GM23248 (cell line): ENCODE measurements around the gene IQCF5.

Experiments
- EZH2 ChIP-seq: fragments of 200-600 bp; sonication (generic); IDR thresholded peaks from 2 replicates; pipeline ENCODE4 v1.6.1; 2018; ENCODE audit warnings: antibody characterized with exemption, mild to moderate bottlenecking; ENCODE audit not compliant: insufficient read depth, poor library complexity, severe bottlenecking
- EZH2phosphoT487 ChIP-seq: fragments of 200-600 bp; sonication (generic); IDR thresholded peaks from 2 replicates; pipeline ENCODE4 v1.6.1; 2018; ENCODE audit warnings: antibody characterized with exemption, moderate library complexity, mild to moderate bottlenecking, low read depth; ENCODE audit not compliant: insufficient read depth

DNA sequence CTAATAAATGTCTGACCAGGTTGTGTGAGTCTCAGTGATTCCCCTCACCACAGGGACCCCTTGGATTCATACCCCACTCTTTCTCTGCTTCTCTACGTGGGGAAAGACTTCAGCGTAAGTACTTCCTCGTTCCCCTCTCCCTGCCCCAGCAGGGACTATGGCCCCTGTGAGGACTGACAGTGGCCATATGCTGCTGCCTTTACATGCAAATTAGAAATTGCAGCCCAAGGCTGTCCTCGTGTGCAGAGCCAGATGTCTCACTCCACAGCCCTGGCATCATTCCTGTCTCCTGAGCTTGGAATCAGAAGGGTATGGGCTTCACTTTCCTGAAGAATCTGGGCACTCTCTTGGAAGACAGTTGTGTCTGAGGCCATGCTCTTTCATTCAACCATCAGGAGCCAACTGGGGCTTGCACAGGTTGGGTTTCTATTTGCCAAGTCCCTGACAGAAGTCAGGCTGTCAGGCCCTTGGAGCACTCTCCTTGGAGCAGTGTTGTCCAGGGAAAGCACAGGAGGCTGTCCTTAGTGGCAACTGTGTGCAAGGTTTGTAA is 44.5 kb downstream of the IQCF5 start:
- TF ChIP-seq EZH2: no peak
- no peak for TF ChIP-seq EZH2phosphoT487
